Measurements from ENCODE around the gene PRM2.

Gene PRM2

DNA sequence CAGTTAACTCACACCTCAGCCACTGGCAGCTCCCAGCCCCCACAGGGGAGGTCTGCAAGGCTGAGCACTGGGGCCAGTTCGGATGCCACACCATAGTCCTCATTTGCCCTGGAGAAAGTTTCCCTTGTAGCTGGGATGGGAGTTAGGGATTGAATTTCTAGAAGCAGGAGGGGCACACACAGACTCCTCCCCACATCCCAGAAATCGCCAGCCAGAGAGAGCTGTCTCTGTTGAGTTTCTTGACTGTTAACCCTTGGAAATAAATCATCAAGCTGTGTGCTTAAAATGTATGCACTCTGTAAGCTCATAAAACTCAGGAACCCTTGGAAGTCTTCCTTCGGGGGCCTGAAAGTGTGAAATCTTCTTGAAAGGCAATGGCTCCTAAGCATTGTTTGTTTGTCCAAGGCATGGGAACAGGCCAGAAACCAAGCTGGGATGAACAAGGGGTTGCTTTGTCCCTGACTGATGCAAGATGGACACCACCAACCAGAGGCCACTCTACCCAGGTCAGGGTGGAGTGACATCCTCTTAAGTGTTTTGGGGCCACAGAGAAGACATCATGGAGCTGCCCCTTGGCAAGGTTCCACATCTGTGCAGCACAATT is 2.5 kb downstream of the PRM2 start:
- ChIA-PET CTCF (interaction anchor here (0.8 to 2.7 kb wide), 4 partner anchors 9 to 19 kb away, joined by 3 to 12 read pairs (median 8); partner anchors contain the start of gene SOCS1), POLR2A (interaction anchor here (1.4 kb wide), 1 partner anchor 18 kb away, joined by 5 read pairs; no protein-coding TSS in a partner anchor)
- TF ChIP-seq, protein P1, sequence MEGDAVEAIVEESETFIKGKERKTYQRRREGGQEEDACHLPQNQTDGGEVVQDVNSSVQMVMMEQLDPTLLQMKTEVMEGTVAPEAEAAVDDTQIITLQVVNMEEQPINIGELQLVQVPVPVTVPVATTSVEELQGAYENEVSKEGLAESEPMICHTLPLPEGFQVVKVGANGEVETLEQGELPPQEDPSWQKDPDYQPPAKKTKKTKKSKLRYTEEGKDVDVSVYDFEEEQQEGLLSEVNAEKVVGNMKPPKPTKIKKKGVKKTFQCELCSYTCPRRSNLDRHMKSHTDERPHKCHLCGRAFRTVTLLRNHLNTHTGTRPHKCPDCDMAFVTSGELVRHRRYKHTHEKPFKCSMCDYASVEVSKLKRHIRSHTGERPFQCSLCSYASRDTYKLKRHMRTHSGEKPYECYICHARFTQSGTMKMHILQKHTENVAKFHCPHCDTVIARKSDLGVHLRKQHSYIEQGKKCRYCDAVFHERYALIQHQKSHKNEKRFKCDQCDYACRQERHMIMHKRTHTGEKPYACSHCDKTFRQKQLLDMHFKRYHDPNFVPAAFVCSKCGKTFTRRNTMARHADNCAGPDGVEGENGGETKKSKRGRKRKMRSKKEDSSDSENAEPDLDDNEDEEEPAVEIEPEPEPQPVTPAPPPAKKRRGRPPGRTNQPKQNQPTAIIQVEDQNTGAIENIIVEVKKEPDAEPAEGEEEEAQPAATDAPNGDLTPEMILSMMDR (IDR thresholded peaks at IDR 0.05; ENCODE audit: insufficient read depth, low read length, missing control alignments), result no peak
- DNase-seq (ENCODE audit: low read depth, low spot score), result no peak
- no peak overlapping the region for H3K4me3 ChIP-seq (ENCODE audit: low read depth, low read length)

DNA sequence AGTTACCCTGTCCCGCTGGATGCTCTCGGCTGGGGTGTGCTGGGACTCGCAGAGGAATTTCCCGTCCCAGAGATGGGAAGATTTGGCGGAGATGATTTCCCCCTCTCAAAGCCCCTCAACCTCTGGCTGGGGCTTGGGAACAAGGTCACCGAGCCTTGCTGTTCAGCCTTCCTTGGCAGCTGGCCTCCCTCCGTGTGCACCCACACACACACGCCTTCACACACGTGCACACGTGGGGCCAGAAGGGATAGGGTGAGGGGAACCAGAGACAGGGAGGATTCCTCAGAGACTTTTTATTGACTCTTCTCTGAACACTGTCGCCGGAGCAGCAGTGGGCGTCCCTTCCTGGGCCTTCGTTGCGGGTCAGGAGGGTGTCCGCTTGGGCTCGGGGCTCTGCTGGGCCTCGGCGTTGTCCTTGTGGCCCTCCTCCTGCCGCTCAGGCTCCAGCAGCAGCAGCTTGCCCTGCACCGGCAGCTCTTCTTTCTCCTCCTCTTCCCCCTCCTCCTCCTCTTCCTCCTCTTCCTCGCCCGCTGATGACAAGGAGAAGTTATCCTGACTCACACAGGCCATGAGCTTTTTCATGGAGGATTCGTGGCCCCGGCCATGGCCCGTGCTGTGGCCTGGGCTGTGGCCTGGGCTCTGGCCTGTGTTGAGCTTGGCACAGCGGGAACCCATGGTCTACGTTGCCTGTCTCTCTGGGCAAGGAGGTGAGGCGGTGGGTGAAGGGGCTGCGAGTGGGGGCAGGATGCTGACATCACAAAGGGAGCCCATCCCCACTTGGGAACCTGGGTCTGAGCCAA is 3.2 kb downstream of the PRM2 start, which contains the start of gene PRM3:
PRM3 (minus strand) TSS at position 709 of the 800 bp plus-strand sequence; CDS start at position 675, 34 bp downstream.
- ChIA-PET CTCF (interaction anchor here (0.8 to 2.7 kb wide), 6 partner anchors 10 to 83 kb away, joined by 3 to 12 read pairs (median 5); partner anchors contain the start of gene SOCS1), POLR2A (interaction anchor here (1.4 kb wide), 1 partner anchor 18 kb away, joined by 5 read pairs; no protein-coding TSS in a partner anchor)
- TF ChIP-seq, protein P1 (IDR thresholded peaks at IDR 0.05; ENCODE audit: insufficient read depth, low read length, missing control alignments), result no peak
- no peak for DNase-seq (ENCODE audit: low read depth, low spot score)
- H3K4me3 ChIP-seq (ENCODE audit: low read depth, low read length), result no peak within 1 kb of the TSS

- TF ChIP-seq, protein P1 (IDR thresholded peaks at IDR 0.05; ENCODE audit: insufficient read depth, low read length, missing control alignments), result no peak
- CTCF ChIA-PET, result interaction anchor here (1.1 to 2.7 kb wide), 4 partner anchors 15 to 308 kb away, joined by 3 to 12 read pairs (median 3); partner anchors contain the start of gene SOCS1
- POLR2A ChIA-PET, result no interaction called here
- no peak for DNase-seq (ENCODE audit: low read depth, low spot score)
- no peak overlapping the region for H3K4me3 ChIP-seq (ENCODE audit: low read depth, low read length)
These were observed 3.8 kb downstream of the PRM2 start for GRCh38 chr16:11272484-11272883.

- ChIA-PET POLR2A (no interaction called here), CTCF (interaction anchor here (1.1 to 1.6 kb wide), 3 partner anchors 15 to 307 kb away, joined by 3 to 12 read pairs (median 3); partner anchors contain the start of gene SOCS1)
These were observed 4.7 kb downstream of the PRM2 start for GRCh38 chr16:11271610-11272009.

GRCh38 chr16:11270602-11271162 is 5.6 kb downstream of the PRM2 start:
- POLR2A ChIA-PET, result no interaction called here
- CTCF ChIA-PET, result interaction anchor here (1.3 to 1.6 kb wide), 2 partner anchors 14 to 307 kb away, joined by 3 to 12 read pairs; partner anchors contain the start of gene SOCS1

More at GRCh38 chr16:11271610-11272009, 4.7 kb downstream of the PRM2 start:
- DNase-seq (ENCODE audit: low read depth, low spot score), result no peak
- H3K4me3 ChIP-seq (ENCODE audit: low read depth, low read length), result no peak overlapping the region
- TF ChIP-seq, protein P1 (IDR thresholded peaks at IDR 0.05; ENCODE audit: insufficient read depth, low read length, missing control alignments), result no peak

More at GRCh38 chr16:11270602-11271162, 5.6 kb downstream of the PRM2 start:
- DNase-seq (ENCODE audit: low read depth, low spot score), result no peak
- no peak overlapping the region for H3K4me3 ChIP-seq (ENCODE audit: low read depth, low read length)
- TF ChIP-seq, protein P1 (IDR thresholded peaks at IDR 0.05; ENCODE audit: insufficient read depth, low read length, missing control alignments), result no peak

All from AG04449 (cell line).